ENCODE data around the gene MPND. TPM values are rescaled to one million over a fixed set of nuclear protein-coding genes. Genes with fewer than 3 reads are reported as not detected.

MPND gene
- total and polyA plus RNA-seq, 10 of the 15 experiments (the other 5 are each of a cell fraction or from before 2014, with no cell fraction given): 0.79 to 18.3 (median 6.0) TPM

- CTCF ChIA-PET: interaction anchor here (0.6 to 1.7 kb wide), 4 partner anchors 11 to 92 kb away, joined by 3 to 4 read pairs (median 3); partner anchors contain the start of gene CHAF1A
- Histone ChIP-seq H3K4me2 (ENCODE audit: control insufficient read depth, insufficient read depth) (no peak overlapping the region), H3K79me2 (ENCODE audit: control insufficient read depth, insufficient read depth, low read length) (peaks cover 11% of the 10 kb centered on the region), H3K4me3 (no peak overlapping the region), H3K27me3 (replicated peaks in 1 of 2; ENCODE audit: control insufficient read depth in 2 of 2, insufficient read depth in 2 of 2, low read length in 1 of 2) (no peaks in the 10 kb centered on the region), H4K20me1 (ENCODE audit: control insufficient read depth, insufficient read depth) (no peaks in the 10 kb centered on the region), H3K4me1 (ENCODE audit: control insufficient read depth, insufficient read depth, low read length) (peaks cover 8% of the 10 kb centered on the region), H3K9ac (ENCODE audit: control insufficient read depth, insufficient read depth, low read length) (no peak overlapping the region), H3K27ac (ENCODE audit: control insufficient read depth, insufficient read depth) (no peak overlapping the region), H3K36me3 (ENCODE audit: control insufficient read depth in 2 of 2, insufficient read depth in 2 of 2, low read length in 1 of 2) (peaks cover 22 to 62% of the 10 kb centered on the region in 2 experiments; a peak in 3 of 4 replicates), H2AFZ (ENCODE audit: control insufficient read depth, low read depth, low read length) (no peak overlapping the region), H3K9me3 (replicated peaks; ENCODE audit: control insufficient read depth, insufficient read depth, low read length) (no peaks in the 10 kb centered on the region)
- 86% methylated on average over 26 of the region's 26 CpGs for WGBS (ENCODE audit: insufficient coverage, insufficient replicate concordance, low lambda C conversion rate, missing lambda C conversion rate)
- intact Hi-C loops (cut with micrococcal nuclease; ENCODE audit: unreplicated experiment) (no loop called here), in situ Hi-C loops (cut with MboI) (no loop called here)
- no TSS peak for BruUV-seq (replicated peaks)
- POLR2A ChIA-PET: no interaction called here
- no peak for TF ChIP-seq ZNF592 (IDR thresholded peaks at IDR 0.05)
- TF ChIP-seq BACH1 (IDR thresholded peaks at IDR 0.05; ENCODE audit: borderline replicate concordance): no peak
- FAIRE-seq (no peak), DNase-seq (ENCODE audit: low read depth, low spot score) (no peak), ATAC-seq (no peak)
- RAD21 ChIA-PET (ENCODE audit: unreplicated experiment): no interaction called here
- SMC1A ChIA-PET (ENCODE audit: uncharacterized antibody, unreplicated experiment): no interaction called here
Observed at GRCh38 chr19:4363571-4364304, 20.4 kb downstream of the MPND start.

Data from GM12878 (cell line).